GM12872 (cell line): ENCODE data around the gene ETS1.

Experiments
- CTCF ChIP-seq: IDR thresholded peaks from 3 replicates; pipeline ENCODE4 v1.5.1; 2011; ENCODE audit warnings: low read depth, mild to moderate bottlenecking, low read length, moderate library complexity; ENCODE audit not compliant: insufficient read depth

The ETS1 gene

GRCh38 chr11:128621601-128622501, 34.5 kb upstream of the ETS1 start:
- no peak for TF ChIP-seq CTCF

DNA sequence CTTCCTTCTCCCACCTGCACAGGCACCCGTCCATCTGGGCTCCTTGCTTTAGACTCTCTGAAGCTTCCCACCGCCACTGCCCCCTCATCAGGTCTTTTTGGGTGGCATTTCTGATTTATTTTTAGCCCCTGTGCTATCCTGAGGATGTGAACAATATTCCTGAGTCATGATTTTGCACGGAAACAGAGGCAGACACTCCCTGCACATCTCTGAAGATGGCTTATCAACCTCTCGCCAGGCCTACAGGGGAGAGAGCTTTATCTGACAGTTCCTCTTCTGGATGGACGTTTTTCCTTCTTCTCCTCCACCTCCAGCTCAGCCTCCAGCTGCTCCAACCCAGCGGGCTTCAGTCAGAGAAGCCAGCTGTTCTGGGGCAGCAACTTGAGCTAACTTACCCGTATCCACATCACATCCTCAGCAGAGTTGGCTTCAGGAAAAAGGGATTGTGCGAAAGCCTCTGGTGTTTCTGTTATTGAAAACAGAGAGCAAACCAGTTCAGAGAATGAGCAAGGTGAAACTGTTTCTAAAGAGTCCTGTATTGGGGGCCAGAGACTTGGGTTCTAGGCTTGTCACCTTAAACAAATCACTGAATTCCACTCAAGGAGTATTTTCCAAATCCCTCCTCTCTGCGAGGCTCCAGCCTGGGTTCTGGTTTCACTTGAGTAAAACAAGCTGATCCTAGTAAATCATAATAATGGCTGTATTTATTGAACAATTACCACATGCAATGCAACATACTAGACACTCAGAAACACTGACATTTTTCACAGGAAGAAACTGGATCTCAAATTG, 33.1 kb upstream of the ETS1 start:
- TF ChIP-seq CTCF, result no peak

DNA sequence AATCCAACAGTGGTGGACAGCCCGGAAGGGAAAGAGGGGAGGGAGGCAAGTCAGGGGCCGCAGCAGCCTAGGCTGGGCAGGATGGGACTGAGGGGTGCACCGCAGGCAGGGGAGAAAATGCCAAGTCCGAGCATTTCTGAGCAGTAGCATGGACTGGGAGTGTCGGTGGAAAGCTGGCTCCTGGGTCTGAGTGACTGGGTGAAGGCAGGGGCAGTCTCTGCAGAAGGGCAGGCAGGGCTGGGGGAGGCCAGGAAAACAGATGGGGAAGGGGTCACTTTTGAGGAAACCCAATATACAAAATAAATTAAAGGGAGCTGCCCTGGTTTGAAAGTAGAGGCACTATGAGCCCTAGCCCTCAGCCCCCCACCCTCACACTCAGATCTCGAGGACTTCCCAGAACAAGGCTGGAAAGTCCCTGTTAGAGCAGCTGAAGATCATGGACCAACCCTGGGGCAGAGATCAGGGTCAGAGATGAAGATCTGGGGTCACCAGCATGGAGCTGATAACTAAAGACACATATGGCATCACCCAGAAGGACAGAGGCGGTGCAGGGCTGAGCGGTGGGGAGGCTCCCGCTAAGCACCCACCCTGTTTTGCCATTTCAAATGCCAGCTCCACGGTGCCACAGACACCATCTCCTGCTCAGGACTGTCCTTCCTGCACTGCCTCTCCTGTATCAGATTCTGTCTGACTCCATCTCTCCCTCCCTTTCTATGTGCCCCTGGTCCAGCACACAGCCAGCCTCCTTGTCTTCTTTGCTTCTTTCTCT, 32.4 kb upstream of the ETS1 start:
- no peak for TF ChIP-seq CTCF

DNA sequence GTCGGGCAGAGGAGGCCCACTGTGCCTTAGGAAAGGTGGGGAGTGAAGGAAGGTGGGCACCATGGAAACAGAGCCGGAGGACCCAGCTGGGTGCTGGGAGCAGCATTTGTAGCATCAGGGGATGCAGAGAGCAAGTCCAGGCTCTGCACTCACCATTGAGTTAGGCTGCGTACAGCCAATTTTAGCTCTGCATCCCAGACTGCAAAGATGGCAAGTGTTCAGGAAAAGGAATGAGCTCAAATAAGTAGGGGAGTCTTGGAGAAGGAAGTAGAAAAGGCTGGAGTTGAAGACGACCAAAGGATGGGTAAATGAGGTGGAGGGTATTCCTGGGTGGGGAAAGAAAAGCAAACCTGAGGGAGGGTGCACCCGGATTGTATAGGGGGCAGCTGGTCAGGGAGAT, 31.6 kb upstream of the ETS1 start:
- no peak for TF ChIP-seq CTCF

DNA sequence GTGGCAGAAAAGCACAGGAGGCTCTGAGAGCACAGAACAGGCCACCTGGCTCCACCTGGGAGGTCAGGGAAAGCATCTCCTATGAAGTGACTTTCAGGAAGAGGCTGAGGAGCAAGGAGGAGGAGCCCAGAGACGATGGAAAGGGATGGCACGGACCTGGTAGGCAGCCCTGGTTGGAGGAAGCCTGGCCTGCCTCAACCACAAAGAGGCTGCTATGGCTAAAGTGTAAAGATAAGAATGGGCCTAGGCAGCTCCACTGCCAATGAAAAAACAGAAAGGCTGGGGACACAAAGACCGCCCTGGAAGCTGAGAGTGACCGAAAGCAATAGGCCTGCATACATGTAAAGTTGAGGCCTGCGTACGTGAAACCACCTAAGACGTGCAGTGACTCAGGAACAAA, 31.2 kb upstream of the ETS1 start:
- no peak for TF ChIP-seq CTCF

- no peak for TF ChIP-seq CTCF
These were observed 28.8 kb upstream of the ETS1 start for GRCh38 chr11:128616161-128616560.

- no peak for TF ChIP-seq CTCF
These were observed 28.3 kb upstream of the ETS1 start for GRCh38 chr11:128615612-128616011.
